ENCODE results near the gene GRK1.

Gene GRK1

GRCh38 chr13:113732961-113733950 is 66.2 kb downstream of the GRK1 start:
- Histone ChIP-seq H3K27ac (ENCODE audit: low read depth, low read length) (no peak overlapping the region), H3K27me3 (ENCODE audit: control insufficient read depth, insufficient read depth, low read length) (no peaks in the 10 kb centered on the region), H3K4me1 (ENCODE audit: control insufficient read depth, insufficient read depth, low read length) (no peaks in the 10 kb centered on the region), H3K4me3 (ENCODE audit: low read depth, low read length) (no peak overlapping the region), H3K9me3 (ENCODE audit: control insufficient read depth, insufficient read depth, low read length) (0 out of 2 replicates have a peak, but pooled peaks cover 6% of the 10 kb centered on the region), H3K9ac (ENCODE audit: low read depth, low read length) (no peak overlapping the region), H3K36me3 (ENCODE audit: control insufficient read depth, insufficient read depth, low read length) (no peaks in the 10 kb centered on the region)

GRCh38 chr13:113734099-113734825 is 67.2 kb downstream of the GRK1 start:
- Histone ChIP-seq H3K9me3 (ENCODE audit: control insufficient read depth, insufficient read depth, low read length) (0 out of 2 replicates have a peak, but pooled peaks cover 6% of the 10 kb centered on the region), H3K4me1 (ENCODE audit: control insufficient read depth, insufficient read depth, low read length) (no peaks in the 10 kb centered on the region), H3K36me3 (ENCODE audit: control insufficient read depth, insufficient read depth, low read length) (no peaks in the 10 kb centered on the region), H3K9ac (ENCODE audit: low read depth, low read length) (no peak overlapping the region), H3K27ac (ENCODE audit: low read depth, low read length) (no peak overlapping the region), H3K27me3 (ENCODE audit: control insufficient read depth, insufficient read depth, low read length) (no peaks in the 10 kb centered on the region), H3K4me3 (ENCODE audit: low read depth, low read length) (no peak overlapping the region)

GRCh38 chr13:113734826-113735125 is 67.8 kb downstream of the GRK1 start:
- Histone ChIP-seq H3K9ac (ENCODE audit: low read depth, low read length) (no peak overlapping the region), H3K27me3 (ENCODE audit: control insufficient read depth, insufficient read depth, low read length) (no peaks in the 10 kb centered on the region), H3K36me3 (ENCODE audit: control insufficient read depth, insufficient read depth, low read length) (no peaks in the 10 kb centered on the region), H3K4me1 (ENCODE audit: control insufficient read depth, insufficient read depth, low read length) (no peaks in the 10 kb centered on the region), H3K9me3 (ENCODE audit: control insufficient read depth, insufficient read depth, low read length) (0 out of 2 replicates have a peak, but pooled peaks cover 6% of the 10 kb centered on the region), H3K27ac (ENCODE audit: low read depth, low read length) (no peak overlapping the region), H3K4me3 (ENCODE audit: low read depth, low read length) (no peak overlapping the region)

GRCh38 chr13:113735194-113735593 is 68.2 kb downstream of the GRK1 start:
- H3K27me3 ChIP-seq (ENCODE audit: control insufficient read depth, insufficient read depth, low read length) = no peaks in the 10 kb centered on the region
- no peaks in the 10 kb centered on the region for H3K4me1 ChIP-seq (ENCODE audit: control insufficient read depth, insufficient read depth, low read length)
- 0 out of 2 replicates have a peak, but pooled peaks cover 6% of the 10 kb centered on the region for H3K9me3 ChIP-seq (ENCODE audit: control insufficient read depth, insufficient read depth, low read length)
- no peak overlapping the region for H3K4me3 ChIP-seq (ENCODE audit: low read depth, low read length)
- H3K27ac ChIP-seq (ENCODE audit: low read depth, low read length) = no peak overlapping the region
- no peak overlapping the region for H3K9ac ChIP-seq (ENCODE audit: low read depth, low read length)
- no peaks in the 10 kb centered on the region for H3K36me3 ChIP-seq (ENCODE audit: control insufficient read depth, insufficient read depth, low read length)

GRCh38 chr13:113735750-113736149 is 68.7 kb downstream of the GRK1 start:
- Histone ChIP-seq H3K27me3 (ENCODE audit: control insufficient read depth, insufficient read depth, low read length) (no peaks in the 10 kb centered on the region), H3K4me3 (ENCODE audit: low read depth, low read length) (no peak overlapping the region)

DNA sequence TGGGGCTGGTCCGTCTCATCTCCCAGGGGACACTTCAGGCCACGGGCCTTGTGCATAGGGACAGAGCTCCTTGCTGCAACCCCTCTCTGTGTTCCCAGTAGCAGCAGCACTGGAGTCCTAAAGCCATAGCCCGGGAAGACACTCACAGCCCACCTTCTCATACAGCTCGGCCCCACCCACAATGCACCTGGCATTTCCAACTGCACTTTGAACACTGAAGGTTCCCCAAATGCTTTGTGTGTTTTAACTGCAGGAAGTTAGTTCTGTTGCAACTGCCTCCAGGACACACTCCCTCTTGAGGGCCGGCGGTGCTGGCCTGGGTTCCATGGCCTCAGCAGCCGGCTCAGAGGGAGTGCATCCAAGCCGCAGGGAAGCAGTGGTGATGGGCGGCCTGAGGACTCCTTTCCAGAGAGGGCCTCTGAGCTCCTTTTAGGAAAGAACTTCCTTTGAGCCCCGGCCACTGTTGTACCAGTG is 69.3 kb downstream of the GRK1 start:
- no peaks in the 10 kb centered on the region for H3K27me3 ChIP-seq (ENCODE audit: control insufficient read depth, insufficient read depth, low read length)
- H3K4me1 ChIP-seq (ENCODE audit: control insufficient read depth, insufficient read depth, low read length) = no peaks in the 10 kb centered on the region
- no peak overlapping the region for H3K9ac ChIP-seq (ENCODE audit: low read depth, low read length)
- 0 out of 2 replicates have a peak, but pooled peaks cover 6% of the 10 kb centered on the region for H3K9me3 ChIP-seq (ENCODE audit: control insufficient read depth, insufficient read depth, low read length)
- no peak overlapping the region for H3K27ac ChIP-seq (ENCODE audit: low read depth, low read length)
- no peaks in the 10 kb centered on the region for H3K36me3 ChIP-seq (ENCODE audit: control insufficient read depth, insufficient read depth, low read length)
- no peak overlapping the region for H3K4me3 ChIP-seq (ENCODE audit: low read depth, low read length)

More at GRCh38 chr13:113735750-113736149, 68.7 kb downstream of the GRK1 start:
- Histone ChIP-seq H3K27ac (ENCODE audit: low read depth, low read length) (no peak overlapping the region), H3K9me3 (ENCODE audit: control insufficient read depth, insufficient read depth, low read length) (0 out of 2 replicates have a peak, but pooled peaks cover 6% of the 10 kb centered on the region), H3K9ac (ENCODE audit: low read depth, low read length) (no peak overlapping the region), H3K4me1 (ENCODE audit: control insufficient read depth, insufficient read depth, low read length) (no peaks in the 10 kb centered on the region), H3K36me3 (ENCODE audit: control insufficient read depth, insufficient read depth, low read length) (no peaks in the 10 kb centered on the region)

GRCh38 chr13:113737803-113738202 is 70.8 kb downstream of the GRK1 start:
- Histone ChIP-seq H3K4me3 (ENCODE audit: low read depth, low read length) (no peak overlapping the region), H3K9me3 (ENCODE audit: control insufficient read depth, insufficient read depth, low read length) (0 out of 2 replicates have a peak, but pooled peaks cover 6% of the 10 kb centered on the region), H3K9ac (ENCODE audit: low read depth, low read length) (no peak overlapping the region), H3K4me1 (ENCODE audit: control insufficient read depth, insufficient read depth, low read length) (peaks cover 12% of the 10 kb centered on the region), H3K27ac (ENCODE audit: low read depth, low read length) (no peak overlapping the region), H3K27me3 (ENCODE audit: control insufficient read depth, insufficient read depth, low read length) (no peaks in the 10 kb centered on the region), H3K36me3 (ENCODE audit: control insufficient read depth, insufficient read depth, low read length) (no peaks in the 10 kb centered on the region)

- Histone ChIP-seq H3K27me3 (ENCODE audit: control insufficient read depth, insufficient read depth, low read length) (no peaks in the 10 kb centered on the region), H3K27ac (ENCODE audit: low read depth, low read length) (no peak overlapping the region), H3K9ac (ENCODE audit: low read depth, low read length) (no peak overlapping the region), H3K9me3 (ENCODE audit: control insufficient read depth, insufficient read depth, low read length) (no peaks in the 10 kb centered on the region), H3K36me3 (ENCODE audit: control insufficient read depth, insufficient read depth, low read length) (no peaks in the 10 kb centered on the region), H3K4me3 (ENCODE audit: low read depth, low read length) (no peak overlapping the region), H3K4me1 (ENCODE audit: control insufficient read depth, insufficient read depth, low read length) (peaks cover 12% of the 10 kb centered on the region)
Measured at GRCh38 chr13:113739527-113740285, 72.7 kb downstream of the GRK1 start.

- no peak overlapping the region for H3K4me3 ChIP-seq (ENCODE audit: low read depth, low read length)
- peaks cover 12% of the 10 kb centered on the region for H3K4me1 ChIP-seq (ENCODE audit: control insufficient read depth, insufficient read depth, low read length)
- no peak overlapping the region for H3K9ac ChIP-seq (ENCODE audit: low read depth, low read length)
- H3K27ac ChIP-seq (ENCODE audit: low read depth, low read length) = no peak overlapping the region
- H3K36me3 ChIP-seq (ENCODE audit: control insufficient read depth, insufficient read depth, low read length) = no peaks in the 10 kb centered on the region
- H3K27me3 ChIP-seq (ENCODE audit: control insufficient read depth, insufficient read depth, low read length) = no peaks in the 10 kb centered on the region
- no peaks in the 10 kb centered on the region for H3K9me3 ChIP-seq (ENCODE audit: control insufficient read depth, insufficient read depth, low read length)
Measured at GRCh38 chr13:113740286-113740556, 73.2 kb downstream of the GRK1 start.

GRCh38 chr13:113740661-113741060 is 73.6 kb downstream of the GRK1 start:
- H3K36me3 ChIP-seq (ENCODE audit: control insufficient read depth, insufficient read depth, low read length) = no peaks in the 10 kb centered on the region
- no peaks in the 10 kb centered on the region for H3K27me3 ChIP-seq (ENCODE audit: control insufficient read depth, insufficient read depth, low read length)
- H3K9me3 ChIP-seq (ENCODE audit: control insufficient read depth, insufficient read depth, low read length) = no peaks in the 10 kb centered on the region
- H3K4me3 ChIP-seq (ENCODE audit: low read depth, low read length) = no peak overlapping the region
- H3K27ac ChIP-seq (ENCODE audit: low read depth, low read length) = no peak overlapping the region
- no peak overlapping the region for H3K9ac ChIP-seq (ENCODE audit: low read depth, low read length)
- H3K4me1 ChIP-seq (ENCODE audit: control insufficient read depth, insufficient read depth, low read length) = peaks cover 12% of the 10 kb centered on the region
